Ascending aorta (tissue), 2 donors: ENCODE results near the gene AKT3. TPM values are rescaled to one million over a fixed set of nuclear protein-coding genes. Genes with fewer than 3 reads are reported as not detected.
"Not testable (repeated sequence)": the region's sequence is repeated elsewhere in the genome, so short reads cannot be mapped to it uniquely, and the experiment has no call there.

Source experiments
- DNase-seq, 2 donors: peaks; one replicate each; pipeline ENCODE4 v3.0.0-alpha.2; 2019; ENCODE audit warnings: low spot score in 2 of 2
- H3K27ac ChIP-seq, 2 donors: fragments of 200-600 bp; sonication (generic); one replicate each; pipeline ENCODE4 v1.5.1; 2016 to 2017; ENCODE audit warnings: mild to moderate bottlenecking in 1 of 2
- H3K27me3 ChIP-seq: fragments of 200-600 bp; sonication (generic); one replicate; pipeline ENCODE4 v1.5.1; 2017
- H3K36me3 ChIP-seq, 2 donors: fragments of 200-600 bp; sonication (generic); one replicate each; pipeline ENCODE4 v1.5.1; 2016
- H3K4me1 ChIP-seq, 2 donors: fragments of 200-600 bp; sonication (generic); one replicate each; pipeline ENCODE4 v1.5.1; 2016 to 2017; ENCODE audit warnings: mild to moderate bottlenecking in 1 of 2
- H3K4me3 ChIP-seq, 2 donors: fragments of 200-600 bp; sonication (generic); one replicate each; pipeline ENCODE4 v1.5.1; 2016 to 2017; ENCODE audit warnings: mild to moderate bottlenecking in 1 of 2
- H3K9me3 ChIP-seq, 2 donors: fragments of 200-600 bp; sonication (generic); one replicate each; pipeline ENCODE4 v1.5.1; 2016
- intact Hi-C: fragments of 100-400 bp; cut with DNase I; formaldehyde crosslinking; loops from one replicate; pipeline ENCODE4 v1.15.1; 2023
- total RNA-seq: library from RNA; depleted of rRNA; stranded (reverse); fragments of >200 nt; gene quantifications from one replicate; pipeline ENCODE4 v1.1.0, GENCODE V29; 2016
- TF ChIP-seq, protein P1 (sequence below), 3 experiments: fragments of 200-600 bp in 2 of 3; fragments of 450-650 bp in 1 of 3; sonication (generic) in 2 of 3; IDR thresholded peaks; one replicate each; pipeline ENCODE4 v1.5.1; 2016 to 2019; ENCODE audit warnings: antibody characterized with exemption in 3 of 3, mild to moderate bottlenecking in 1 of 3, moderate library complexity in 1 of 3

Gene AKT3
- total RNA-seq, 1 donor from 2014 or later, result 38.0 TPM

GRCh38 chr1:243595527-243596210 lies 254.4 kb downstream of the AKT3 start:
- H3K4me3 ChIP-seq, result no peak overlapping the region
- no peak for DNase-seq
- H3K27ac ChIP-seq, result no peak overlapping the region
- intact Hi-C loops, result no loop called here
- TF ChIP-seq, protein P1, sequence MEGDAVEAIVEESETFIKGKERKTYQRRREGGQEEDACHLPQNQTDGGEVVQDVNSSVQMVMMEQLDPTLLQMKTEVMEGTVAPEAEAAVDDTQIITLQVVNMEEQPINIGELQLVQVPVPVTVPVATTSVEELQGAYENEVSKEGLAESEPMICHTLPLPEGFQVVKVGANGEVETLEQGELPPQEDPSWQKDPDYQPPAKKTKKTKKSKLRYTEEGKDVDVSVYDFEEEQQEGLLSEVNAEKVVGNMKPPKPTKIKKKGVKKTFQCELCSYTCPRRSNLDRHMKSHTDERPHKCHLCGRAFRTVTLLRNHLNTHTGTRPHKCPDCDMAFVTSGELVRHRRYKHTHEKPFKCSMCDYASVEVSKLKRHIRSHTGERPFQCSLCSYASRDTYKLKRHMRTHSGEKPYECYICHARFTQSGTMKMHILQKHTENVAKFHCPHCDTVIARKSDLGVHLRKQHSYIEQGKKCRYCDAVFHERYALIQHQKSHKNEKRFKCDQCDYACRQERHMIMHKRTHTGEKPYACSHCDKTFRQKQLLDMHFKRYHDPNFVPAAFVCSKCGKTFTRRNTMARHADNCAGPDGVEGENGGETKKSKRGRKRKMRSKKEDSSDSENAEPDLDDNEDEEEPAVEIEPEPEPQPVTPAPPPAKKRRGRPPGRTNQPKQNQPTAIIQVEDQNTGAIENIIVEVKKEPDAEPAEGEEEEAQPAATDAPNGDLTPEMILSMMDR (IDR thresholded peaks at IDR 0.05), result no peak
- peaks cover 0 to 8% of the 10 kb centered on the region in 2 donors for H3K9me3 ChIP-seq
- peaks cover 5 to 13% of the 10 kb centered on the region in 2 donors for H3K36me3 ChIP-seq
- no peaks in the 10 kb centered on the region for H3K4me1 ChIP-seq
- no peaks in the 10 kb centered on the region for H3K27me3 ChIP-seq

- intact Hi-C loops, result no loop called here
- Histone ChIP-seq H3K4me1 (no peaks in the 10 kb centered on the region), H3K36me3 (peaks cover 5 to 13% of the 10 kb centered on the region in 2 donors), H3K9me3 (peaks cover 0 to 17% of the 10 kb centered on the region in 2 donors), H3K4me3 (no peak overlapping the region), H3K27me3 (no peaks in the 10 kb centered on the region), H3K27ac (no peak overlapping the region)
- TF ChIP-seq, protein P1 (IDR thresholded peaks at IDR 0.05), result no peak
- no peak for DNase-seq
Observed at GRCh38 chr1:243594455-243594854, 255.6 kb downstream of the AKT3 start.

- DNase-seq, intact Hi-C loops, H3K4me3 ChIP-seq, H3K4me1 ChIP-seq, H3K27me3 ChIP-seq, H3K27ac ChIP-seq: not testable (repeated sequence)
- H3K36me3 ChIP-seq, result peaks cover 8 to 29% of the 10 kb centered on the region in 2 donors
- H3K9me3 ChIP-seq, result peaks cover 11 to 41% of the 10 kb centered on the region in 2 donors
Observed at GRCh38 chr1:243589286-243589685, 260.8 kb downstream of the AKT3 start.

GRCh38 chr1:243587823-243588560 lies 262.1 kb downstream of the AKT3 start:
- Histone ChIP-seq H3K27ac (no peak overlapping the region), H3K4me1 (no peaks in the 10 kb centered on the region), H3K4me3 (no peak overlapping the region), H3K9me3 (peaks cover 11 to 54% of the 10 kb centered on the region in 2 donors), H3K36me3 (peaks cover 8 to 31% of the 10 kb centered on the region in 2 donors), H3K27me3 (no peaks in the 10 kb centered on the region)
- intact Hi-C loops, result no loop called here
- DNase-seq, result no peak
- TF ChIP-seq, protein P1 (IDR thresholded peaks at IDR 0.05), result no peak

DNA sequence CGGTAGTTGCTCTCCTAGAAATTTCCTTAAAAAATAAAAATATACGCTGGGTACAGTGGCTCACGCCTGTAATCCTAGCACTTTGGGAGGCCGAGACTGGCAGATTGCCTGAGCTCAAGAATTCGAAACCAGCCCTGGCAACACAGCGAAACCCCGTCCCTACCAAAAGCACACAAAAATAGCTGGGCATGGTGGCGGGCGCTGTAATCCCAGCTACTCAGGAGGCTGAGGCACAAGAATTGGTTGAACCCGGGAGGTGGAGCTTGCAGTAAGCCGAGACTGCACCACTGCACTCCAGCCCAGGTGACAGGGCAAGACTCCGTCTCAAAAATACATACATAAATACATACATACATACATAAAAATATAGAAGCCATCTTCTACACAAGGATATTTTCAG lies 262.8 kb downstream of the AKT3 start:
- Histone ChIP-seq H3K36me3 (peaks cover 8 to 31% of the 10 kb centered on the region in 2 donors), H3K4me3 (no peak overlapping the region), H3K9me3 (peaks cover 15 to 61% of the 10 kb centered on the region in 2 donors), H3K4me1 (no peaks in the 10 kb centered on the region), H3K27ac (no peak overlapping the region), H3K27me3 (no peaks in the 10 kb centered on the region)
- no peak for DNase-seq
- TF ChIP-seq, protein P1 (IDR thresholded peaks at IDR 0.05), result no peak
- intact Hi-C loops, result no loop called here

- Histone ChIP-seq H3K4me1 (no peaks in the 10 kb centered on the region), H3K27ac (no peak overlapping the region), H3K4me3 (no peak overlapping the region), H3K9me3 (peaks cover 28 to 70% of the 10 kb centered on the region in 2 donors), H3K36me3 (peaks cover 3 to 25% of the 10 kb centered on the region in 2 donors), H3K27me3 (no peaks in the 10 kb centered on the region)
- intact Hi-C loops, result no loop called here
- TF ChIP-seq, protein P1 (IDR thresholded peaks at IDR 0.05), result no peak
- DNase-seq, result no peak
Observed at GRCh38 chr1:243585982-243586381, 264.1 kb downstream of the AKT3 start.
